Endothelial cell of umbilical vein (primary cell): ENCODE data around the gene MXI1. TPM values are rescaled to one million over a fixed set of nuclear protein-coding genes. Genes with fewer than 3 reads are reported as not detected.

Experiments used
- BruUV-seq: library from RNA; stranded (reverse); fragments of 400-500 nt; replicated peaks from 2 replicates; lab custom pipeline; 2021; lab: Mats Ljungman, UMichigan
- CTCF ChIA-PET: fragments of 300-600, 350-600 bp; sonication (Branson Sonifier 250); formaldehyde crosslinking; loops from one replicate; lab custom pipeline; 2021; ENCODE audit warnings: antibody characterized with exemption, inconsistent platforms; lab: Charles Lee
- POLR2A ChIA-PET: fragments of 300-600, 350-600 bp; sonication (Branson Sonifier 250); formaldehyde crosslinking; loops from one replicate; lab custom pipeline; 2021; ENCODE audit warnings: antibody characterized with exemption, inconsistent platforms; lab: Charles Lee
- DNase-seq: peaks from one replicate; pipeline ENCODE4 v3.0.0-alpha.2; 2011; ENCODE audit warnings: low read depth, low spot score
- FAIRE-seq: peaks from 2 replicates; lab custom pipeline; 2011; peaks lifted over from hg19 to GRCh38; lab: Jason Lieb, UNC
- H2AFZ ChIP-seq: 2 replicates; pipeline ENCODE4 v1.6.0; 2012; ENCODE audit warnings: low read depth, low read length, control low read depth, inconsistent platforms
- H3K27ac ChIP-seq: 2 replicates; pipeline ENCODE4 v1.5.1; 2011; ENCODE audit warnings: low read depth, mild to moderate bottlenecking, control low read depth, low read length, moderate library complexity; ENCODE audit not compliant: insufficient read depth
- H3K27me3 ChIP-seq, 2 experiments: 2 replicates each; pipeline versions ENCODE4 v1.6.0 to v1.6.1; 2011; ENCODE audit warnings: low read length in 2 of 2, mixed read lengths in 1 of 2; ENCODE audit not compliant: control insufficient read depth in 2 of 2, insufficient read depth in 2 of 2
- H3K36me3 ChIP-seq, 2 experiments: 2 replicates in 1 of 2; 3 replicates in 1 of 2; pipeline ENCODE4 v1.5.1; 2011; ENCODE audit warnings: low read length in 2 of 2, mild to moderate bottlenecking in 1 of 2, moderate library complexity in 1 of 2; ENCODE audit not compliant: control insufficient read depth in 2 of 2, insufficient read depth in 2 of 2; ENCODE audit errors: extremely low read depth in 1 of 2
- H3K4me1 ChIP-seq: 3 replicates; pipeline ENCODE4 v1.5.1; 2011; ENCODE audit warnings: mild to moderate bottlenecking, low read length; ENCODE audit not compliant: control insufficient read depth, insufficient read depth; ENCODE audit errors: extremely low read depth
- H3K4me2 ChIP-seq: 2 replicates; pipeline ENCODE4 v1.6.1; 2011; ENCODE audit warnings: low read length, control low read depth, mixed read lengths; ENCODE audit not compliant: insufficient read depth
- H3K4me3 ChIP-seq, 3 experiments: fragments of 200-600 bp in 1 of 3; sonication (generic), shearing (Covaris generic) in 1 of 3; replicated peaks in 1 of 3; 2 replicates each; pipeline ENCODE4 v1.5.1; 2011 to 2016; ENCODE audit warnings: control low read depth in 3 of 3, low read length in 3 of 3, mild to moderate bottlenecking in 2 of 3, inconsistent platforms in 1 of 3, low read depth in 1 of 3, moderate library complexity in 1 of 3; ENCODE audit not compliant: insufficient read depth in 1 of 3
- H3K79me2 ChIP-seq: 2 replicates; pipeline ENCODE4 v1.6.0; 2012; ENCODE audit warnings: low read length, inconsistent platforms; ENCODE audit not compliant: control insufficient read depth, insufficient read depth
- H3K9ac ChIP-seq: replicated peaks from 2 replicates; pipeline ENCODE3; 2011; ENCODE audit warnings: low read length, control low read depth; ENCODE audit not compliant: insufficient read depth; ENCODE audit errors: extremely low read depth
- H3K9me1 ChIP-seq: replicated peaks from 3 replicates; pipeline ENCODE4 v1.6.0; 2011; ENCODE audit warnings: mild to moderate bottlenecking, low read length; ENCODE audit not compliant: control insufficient read depth, insufficient read depth; ENCODE audit errors: extremely low read depth
- H3K9me3 ChIP-seq: replicated peaks from 2 replicates; pipeline ENCODE4 v1.5.1; 2012; ENCODE audit warnings: low read length, inconsistent platforms; ENCODE audit not compliant: control insufficient read depth, insufficient read depth
- H4K20me1 ChIP-seq: replicated peaks from 2 replicates; pipeline ENCODE3; 2011; ENCODE audit warnings: mild to moderate bottlenecking, low read length; ENCODE audit not compliant: control insufficient read depth, insufficient read depth; ENCODE audit errors: extremely low read depth
- CTCF ChIP-seq, 2 donors: IDR thresholded peaks; 1 replicate in 1 of 2; 2 replicates in 1 of 2; pipeline ENCODE4 v1.5.1; 2011; ENCODE audit warnings: low read length in 2 of 2, mild to moderate bottlenecking in 2 of 2, moderate library complexity in 2 of 2, control low read depth in 1 of 2, inconsistent platforms in 1 of 2, low read depth in 1 of 2; ENCODE audit not compliant: insufficient read depth in 1 of 2; ENCODE audit errors: extremely low read depth in 1 of 2
- EZH2 ChIP-seq: IDR thresholded peaks from 2 replicates; pipeline ENCODE4 v1.6.1; 2012; ENCODE audit warnings: borderline replicate concordance, low read depth, mild to moderate bottlenecking, moderate library complexity, low read length, inconsistent platforms; ENCODE audit not compliant: severe bottlenecking
- FOS ChIP-seq: IDR thresholded peaks from 2 replicates; pipeline ENCODE4 v1.6.1; 2011; ENCODE audit warnings: mild to moderate bottlenecking, low read length, moderate library complexity, borderline replicate concordance; ENCODE audit not compliant: insufficient read depth
- GATA2 ChIP-seq: IDR thresholded peaks from 2 replicates; pipeline ENCODE4 v1.7.0; 2011; ENCODE audit warnings: low read depth, mild to moderate bottlenecking, moderate library complexity, mixed read lengths, low read length; ENCODE audit not compliant: insufficient read length, insufficient read depth
- JUN ChIP-seq: IDR thresholded peaks from 2 replicates; pipeline ENCODE4 v1.6.1; 2011; ENCODE audit warnings: borderline replicate concordance, low read depth; ENCODE audit not compliant: insufficient read length, insufficient read depth
- MAX ChIP-seq: IDR thresholded peaks from 2 replicates; pipeline ENCODE4 v1.6.1; 2011; ENCODE audit not compliant: insufficient read depth, insufficient read length
- MYC ChIP-seq: IDR thresholded peaks from one replicate; pipeline ENCODE4 v1.6.1; 2011; ENCODE audit warnings: mild to moderate bottlenecking, low read depth, low read length
- POLR2A ChIP-seq: IDR thresholded peaks from 2 replicates; pipeline ENCODE4 v1.6.1; 2012; ENCODE audit warnings: low read depth, mild to moderate bottlenecking, control low read depth, low read length
- POLR2AphosphoS5 ChIP-seq: IDR thresholded peaks from 2 replicates; pipeline ENCODE4 v1.6.1; 2012; ENCODE audit warnings: low read depth, mild to moderate bottlenecking, control low read depth, low read length, moderate library complexity; ENCODE audit not compliant: insufficient read depth
- dilution Hi-C: fragments of 300-500 bp; cut with MboI; formaldehyde crosslinking; loops from one replicate; pipeline ENCODE4 v1.15.0; 2019; ENCODE audit warnings: low sequenced_read_pairs; ENCODE audit not compliant: extremely low pct_ligation_motif_present
- intact Hi-C: fragments of 100-400 bp; cut with micrococcal nuclease; formaldehyde crosslinking; loops from one replicate; pipeline ENCODE4 v1.10.0; 2022
- polyA plus RNA-seq, 4 experiments: library from polyadenylated mRNA; depleted of rRNA in 3 of 4; stranded (reverse) in 3 of 4; unstranded in 1 of 4; fragments of >200 nt; gene quantifications; 2 replicates each; pipeline versions ENCODE4 v1.2.1 to v1.2.3, GENCODE V29; 2011 to 2012; ENCODE audit warnings: missing spikeins in 1 of 4
- total RNA-seq: library from RNA; stranded (reverse); gene quantifications from 2 replicates; pipeline ENCODE4 v1.2.3, GENCODE V29; 2021

The MXI1 gene
- total and polyA plus RNA-seq, 2 donors (not counting 3 experiments of a cell fraction or from before 2014, with no cell fraction given): 2.7 to 8.5 TPM

- H3K9ac ChIP-seq: no peak overlapping the region
- no peak for FAIRE-seq
- DNase-seq: no peak
- dilution Hi-C loops (no loop called here), intact Hi-C loops (no loop called here)
- no peaks in the 10 kb centered on the region for H3K79me2 ChIP-seq
- H2AFZ ChIP-seq: no peak overlapping the region
- ChIA-PET POLR2A (no interaction called here), CTCF (interaction anchor here (0.7 to 3.3 kb wide), 8 partner anchors 10 to 400 kb away, joined by 3 to 24 read pairs (median 3); no protein-coding TSS in a partner anchor)
- BruUV-seq: no TSS peak
- no peaks in the 10 kb centered on the region for H3K36me3 ChIP-seq
- no peaks in the 10 kb centered on the region for H3K9me3 ChIP-seq
- no peak overlapping the region for H3K27ac ChIP-seq
- no peak overlapping the region for H3K4me3 ChIP-seq
- no peaks in the 10 kb centered on the region for H3K9me1 ChIP-seq
- H3K4me1 ChIP-seq: peaks cover 8% of the 10 kb centered on the region
- no peak for TF ChIP-seq MAX
- no peaks in the 10 kb centered on the region for H3K27me3 ChIP-seq
- H3K4me2 ChIP-seq: no peak overlapping the region
- no peaks in the 10 kb centered on the region for H4K20me1 ChIP-seq
Observed at GRCh38 chr10:110334061-110334656, 126.8 kb downstream of the MXI1 start.

- no peak for TF ChIP-seq MAX
- no peak for TF ChIP-seq EZH2
- no peak for TF ChIP-seq FOS
- no peak for TF ChIP-seq POLR2A
- no peak for TF ChIP-seq JUN
- no peak for TF ChIP-seq POLR2AphosphoS5
- no peak for TF ChIP-seq MYC
- TF ChIP-seq GATA2: no peak
- TF ChIP-seq CTCF (IDR thresholded peaks at IDR 0.05; ENCODE audit: extremely low read depth in 1 of 2, insufficient read depth in 1 of 2, low read depth in 1 of 2, low read length in 2 of 2): no peak
- Histone ChIP-seq H3K9ac (no peak overlapping the region), H2AFZ (no peak overlapping the region), H3K4me3 (no peak overlapping the region), H4K20me1 (no peaks in the 10 kb centered on the region), H3K36me3 (no peaks in the 10 kb centered on the region), H3K4me1 (peaks cover 8% of the 10 kb centered on the region), H3K27me3 (no peaks in the 10 kb centered on the region), H3K79me2 (no peaks in the 10 kb centered on the region), H3K27ac (no peak overlapping the region), H3K9me1 (no peaks in the 10 kb centered on the region), H3K9me3 (no peaks in the 10 kb centered on the region), H3K4me2 (no peak overlapping the region)
- POLR2A ChIA-PET: no interaction called here
- FAIRE-seq (no peak), DNase-seq (no peak)
- BruUV-seq: no TSS peak
- intact Hi-C loops: no loop called here
- CTCF ChIA-PET: interaction anchor here (0.8 to 3.3 kb wide), 8 partner anchors 9 to 163 kb away, joined by 3 to 24 read pairs (median 4); no protein-coding TSS in a partner anchor
- dilution Hi-C loops: no loop called here
Observed at GRCh38 chr10:110335314-110336064, 128.1 kb downstream of the MXI1 start.
